IPS-18a (cell line): ENCODE results near the gene HDAC5.
"Not testable (repeated sequence)": the region's sequence is repeated elsewhere in the genome, so short reads cannot be mapped to it uniquely, and the experiment has no call there.

Experiments used
- H3K27ac ChIP-seq: one replicate; pipeline ENCODE4 v1.5.1; 2013; ENCODE audit warnings: low read length
- H3K27me3 ChIP-seq: one replicate; pipeline ENCODE4 v1.6.1; 2013; ENCODE audit warnings: mild to moderate bottlenecking, low read length; ENCODE audit not compliant: control insufficient read depth, insufficient read depth
- H3K36me3 ChIP-seq: one replicate; pipeline ENCODE4 v1.6.1; 2013; ENCODE audit warnings: low read depth, low read length; ENCODE audit not compliant: control insufficient read depth
- H3K4me1 ChIP-seq: one replicate; pipeline ENCODE4 v1.6.1; 2013; ENCODE audit warnings: low read depth, low read length; ENCODE audit not compliant: control insufficient read depth
- H3K4me3 ChIP-seq: one replicate; pipeline ENCODE4 v1.5.1; 2013; ENCODE audit warnings: low read length
- H3K9ac ChIP-seq: one replicate; pipeline ENCODE4 v1.6.1; 2013; ENCODE audit warnings: mild to moderate bottlenecking, low read length, moderate library complexity
- H3K9me3 ChIP-seq: one replicate; pipeline ENCODE4 v1.6.1; 2013; ENCODE audit warnings: low read depth, low read length; ENCODE audit not compliant: control insufficient read depth

HDAC5 gene

GRCh38 chr17:44066204-44066930 lies 57.1 kb downstream of the HDAC5 start, which contains the start of gene LSM12:
TSS of gene LSM12 (minus strand) at chr17:44066671. CDS start at chr17:44066587, 84 bp downstream.
- H3K4me1 ChIP-seq: peaks cover 10% of the 10 kb centered on the region
- H3K36me3 ChIP-seq: peaks cover 26% of the 10 kb centered on the region
- H3K4me3 ChIP-seq: peak within 1 kb of the TSS; percentile 99
- peak within 1 kb of the TSS; percentile 98 for H3K9ac ChIP-seq
- H3K9me3 ChIP-seq: no peaks in the 10 kb centered on the region
- H3K27ac ChIP-seq: peak within 1 kb of the TSS; percentile 88
- no peaks in the 10 kb centered on the region for H3K27me3 ChIP-seq

GRCh38 chr17:44065668-44066203 lies 57.7 kb downstream of the HDAC5 start:
- H3K4me3 ChIP-seq: peak overlapping the region; percentile 99
- no peaks in the 10 kb centered on the region for H3K27me3 ChIP-seq
- H3K9me3 ChIP-seq: no peaks in the 10 kb centered on the region
- peaks cover 29% of the 10 kb centered on the region for H3K36me3 ChIP-seq
- peak overlapping the region; percentile 98 for H3K9ac ChIP-seq
- peaks cover 10% of the 10 kb centered on the region for H3K4me1 ChIP-seq
- peak overlapping the region; percentile 88 for H3K27ac ChIP-seq

GRCh38 chr17:44063704-44064639 lies 59.5 kb downstream of the HDAC5 start:
- H3K36me3 ChIP-seq: peaks cover 40% of the 10 kb centered on the region
- H3K27me3 ChIP-seq: no peaks in the 10 kb centered on the region
- no peaks in the 10 kb centered on the region for H3K9me3 ChIP-seq
- H3K4me1 ChIP-seq: peaks cover 7% of the 10 kb centered on the region
- H3K4me3 ChIP-seq: no peak overlapping the region
- H3K27ac ChIP-seq: no peak overlapping the region
- H3K9ac ChIP-seq: no peak overlapping the region

GRCh38 chr17:44062871-44063270 lies 60.6 kb downstream of the HDAC5 start:
- Histone ChIP-seq H3K9me3 (no peaks in the 10 kb centered on the region), H3K27me3 (no peaks in the 10 kb centered on the region), H3K4me1 (peaks cover 7% of the 10 kb centered on the region), H3K27ac (no peak overlapping the region), H3K4me3 (no peak overlapping the region), H3K9ac (no peak overlapping the region), H3K36me3 (peaks cover 44% of the 10 kb centered on the region)

GRCh38 chr17:44061446-44061845 lies 62.0 kb downstream of the HDAC5 start:
- Histone ChIP-seq H3K9ac (no peak overlapping the region), H3K36me3 (peaks cover 44% of the 10 kb centered on the region), H3K9me3 (no peaks in the 10 kb centered on the region), H3K4me1 (peaks cover 7% of the 10 kb centered on the region), H3K27me3 (no peaks in the 10 kb centered on the region), H3K27ac (no peak overlapping the region), H3K4me3 (no peak overlapping the region)

- peaks cover 56% of the 10 kb centered on the region for H3K36me3 ChIP-seq
- H3K27me3 ChIP-seq: no peaks in the 10 kb centered on the region
- H3K4me1 ChIP-seq: no peaks in the 10 kb centered on the region
- no peaks in the 10 kb centered on the region for H3K9me3 ChIP-seq
- no peak overlapping the region for H3K4me3 ChIP-seq
- H3K27ac ChIP-seq: no peak overlapping the region
- no peak overlapping the region for H3K9ac ChIP-seq
Observed at GRCh38 chr17:44059101-44059892, 64.1 kb downstream of the HDAC5 start.

- Histone ChIP-seq H3K4me3 (no peak overlapping the region), H3K27me3 (no peaks in the 10 kb centered on the region), H3K9ac (no peak overlapping the region), H3K36me3 (peaks cover 63% of the 10 kb centered on the region), H3K27ac (no peak overlapping the region), H3K4me1 (no peaks in the 10 kb centered on the region), H3K9me3 (no peaks in the 10 kb centered on the region)
Observed at GRCh38 chr17:44053125-44053872, 70.1 kb downstream of the HDAC5 start.

- Histone ChIP-seq H3K4me1 (peaks cover 1% of the 10 kb centered on the region), H3K9me3 (no peaks in the 10 kb centered on the region), H3K27me3 (no peaks in the 10 kb centered on the region), H3K4me3 (no peak overlapping the region), H3K27ac (no peak overlapping the region), H3K9ac (no peak overlapping the region), H3K36me3 (peaks cover 65% of the 10 kb centered on the region)
Observed at GRCh38 chr17:44049294-44050060, 74.0 kb downstream of the HDAC5 start.

GRCh38 chr17:44046893-44047292 lies 76.5 kb downstream of the HDAC5 start:
- not testable (repeated sequence) for H3K4me3 ChIP-seq, H3K27me3 ChIP-seq, H3K9me3 ChIP-seq, H3K27ac ChIP-seq, H3K9ac ChIP-seq, H3K4me1 ChIP-seq
- peaks cover 47% of the 10 kb centered on the region for H3K36me3 ChIP-seq

- Histone ChIP-seq H3K36me3 (peaks cover 37% of the 10 kb centered on the region), H3K4me3 (no peak overlapping the region), H3K9me3 (no peaks in the 10 kb centered on the region), H3K27me3 (no peaks in the 10 kb centered on the region), H3K4me1 (peaks cover 4% of the 10 kb centered on the region), H3K9ac (no peak overlapping the region), H3K27ac (no peak overlapping the region)
Observed at GRCh38 chr17:44045486-44045885, 78.0 kb downstream of the HDAC5 start.
